ENCODE data around the gene ZBTB21.
"Not testable (repeated sequence)": the region's sequence is repeated elsewhere in the genome, so short reads cannot be mapped to it uniquely, and the experiment has no call there.

ZBTB21 gene

GRCh38 chr21:41952568-41953248 lies 57.5 kb downstream of the ZBTB21 start:
- DNase-seq (ENCODE audit: low read depth): peak; percentile 16

- no peak for DNase-seq (ENCODE audit: low read depth)
These were observed 58.1 kb downstream of the ZBTB21 start for GRCh38 chr21:41951876-41952567.

GRCh38 chr21:41950941-41951351 lies 59.2 kb downstream of the ZBTB21 start:
- no peak for DNase-seq (ENCODE audit: low read depth)

- not testable (repeated sequence) for DNase-seq (ENCODE audit: low read depth)
These were observed 60.5 kb downstream of the ZBTB21 start for GRCh38 chr21:41949631-41950030.

- DNase-seq (ENCODE audit: low read depth): no peak
These were observed 61.3 kb downstream of the ZBTB21 start for GRCh38 chr21:41948901-41949300.

- DNase-seq (ENCODE audit: low read depth): peak; percentile 27
These were observed 61.9 kb downstream of the ZBTB21 start for GRCh38 chr21:41948078-41948895.

GRCh38 chr21:41945982-41946381 lies 64.2 kb downstream of the ZBTB21 start:
- no peak for DNase-seq (ENCODE audit: low read depth)

GRCh38 chr21:41943851-41944250 lies 66.3 kb downstream of the ZBTB21 start:
- no peak for DNase-seq (ENCODE audit: low read depth)

GRCh38 chr21:41942457-41942856 lies 67.7 kb downstream of the ZBTB21 start:
- DNase-seq (ENCODE audit: low read depth): no peak

- no peak for DNase-seq (ENCODE audit: low read depth)
These were observed 68.2 kb downstream of the ZBTB21 start for GRCh38 chr21:41941941-41942340.

- DNase-seq (ENCODE audit: low read depth): no peak
These were observed 69.7 kb downstream of the ZBTB21 start for GRCh38 chr21:41940431-41940830.

- no peak for DNase-seq (ENCODE audit: low read depth)
These were observed 70.8 kb downstream of the ZBTB21 start for GRCh38 chr21:41939391-41939790.
